Stimulated activated CD4-positive, alpha-beta T cell treated with anti-CD3 and anti-CD28 coated beads, Interleukin-2, amount 100 ng/mL, for 48 hours (primary cell): ENCODE measurements around the gene TRIM22.

Experiments
- DNase-seq, 2 donors: peaks; one replicate each; pipeline ENCODE4 v3.0.0-alpha.2; 2020

The TRIM22 gene

GRCh38 chr11:5749836-5750235, 60.2 kb downstream of the TRIM22 start:
- no peak for DNase-seq

- no peak for DNase-seq
These were observed 64.4 kb downstream of the TRIM22 start, which contains the start of gene OR52N4 for GRCh38 chr11:5753943-5754342. TSS of gene OR52N4 (plus strand) at chr11:5754243. CDS start at chr11:5754741, 498 bp downstream.
